Activated T-helper 9 cell treated with anti-CD3 and anti-CD28 coated beads, Interleukin-2, amount 50 U/mL, for 16 hours (primary cell): ENCODE measurements around the gene SCN5A.
"Not testable (repeated sequence)": the region's sequence is repeated elsewhere in the genome, so short reads cannot be mapped to it uniquely, and the experiment has no call there.

Experiments
- DNase-seq: peaks from one replicate; pipeline ENCODE4 v3.0.0-alpha.2; 2020; ENCODE audit warnings: low read depth

SCN5A gene

GRCh38 chr3:38578551-38578950, 70.9 kb downstream of the SCN5A start:
- DNase-seq: no peak

GRCh38 chr3:38578081-38578475, 71.4 kb downstream of the SCN5A start:
- DNase-seq: no peak

- no peak for DNase-seq
Measured at GRCh38 chr3:38577371-38578080, 72.0 kb downstream of the SCN5A start.

- no peak for DNase-seq
Measured at GRCh38 chr3:38576526-38577370, 72.7 kb downstream of the SCN5A start.

GRCh38 chr3:38576131-38576525, 73.4 kb downstream of the SCN5A start:
- no peak for DNase-seq

- DNase-seq: no peak
Measured at GRCh38 chr3:38575279-38575843, 74.1 kb downstream of the SCN5A start.

- no peak for DNase-seq
Measured at GRCh38 chr3:38574411-38575278, 74.8 kb downstream of the SCN5A start.

GRCh38 chr3:38573556-38573955, 75.9 kb downstream of the SCN5A start:
- DNase-seq: no peak

GRCh38 chr3:38573111-38573510, 76.4 kb downstream of the SCN5A start:
- no peak for DNase-seq

GRCh38 chr3:38567498-38567897, 82.0 kb downstream of the SCN5A start:
- DNase-seq: no peak

GRCh38 chr3:38566794-38567193, 82.7 kb downstream of the SCN5A start:
- DNase-seq: not testable (repeated sequence)

GRCh38 chr3:38566215-38566528, 83.3 kb downstream of the SCN5A start:
- no peak for DNase-seq

- no peak for DNase-seq
Measured at GRCh38 chr3:38565339-38566214, 83.9 kb downstream of the SCN5A start.

GRCh38 chr3:38564631-38565338, 84.7 kb downstream of the SCN5A start:
- no peak for DNase-seq

- DNase-seq: no peak
Measured at GRCh38 chr3:38563886-38564270, 85.6 kb downstream of the SCN5A start.

GRCh38 chr3:38563070-38563885, 86.2 kb downstream of the SCN5A start:
- DNase-seq: no peak

GRCh38 chr3:38562467-38562925, 87.0 kb downstream of the SCN5A start:
- no peak for DNase-seq

- no peak for DNase-seq
Measured at GRCh38 chr3:38561746-38562466, 87.6 kb downstream of the SCN5A start.
